Stimulated activated CD8-positive, alpha-beta memory T cell treated with anti-CD3 and anti-CD28 coated beads, Interleukin-15, amount 100 ng/mL, for 1 hour (primary cell): ENCODE data around the gene SVEP1.
"Not testable (repeated sequence)": the region's sequence is repeated elsewhere in the genome, so short reads cannot be mapped to it uniquely, and the experiment has no call there.

Source experiments
- DNase-seq: peaks from one replicate; pipeline ENCODE4 v3.0.0-alpha.2; 2020; ENCODE audit warnings: low read depth

SVEP1 gene

GRCh38 chr9:110444911-110445310, 134.6 kb downstream of the SVEP1 start:
- no peak for DNase-seq

- DNase-seq: no peak
Observed at GRCh38 chr9:110443866-110444220, 135.7 kb downstream of the SVEP1 start.

GRCh38 chr9:110443146-110443865, 136.2 kb downstream of the SVEP1 start:
- DNase-seq: no peak

- no peak for DNase-seq
Observed at GRCh38 chr9:110440796-110441195, 138.7 kb downstream of the SVEP1 start.

GRCh38 chr9:110440172-110440571, 139.4 kb downstream of the SVEP1 start:
- no peak for DNase-seq

GRCh38 chr9:110432253-110432652, 147.3 kb downstream of the SVEP1 start:
- no peak for DNase-seq

GRCh38 chr9:110429453-110429852, 150.1 kb downstream of the SVEP1 start:
- DNase-seq: no peak

GRCh38 chr9:110427497-110428104, 151.9 kb downstream of the SVEP1 start:
- no peak for DNase-seq

- DNase-seq: no peak
Observed at GRCh38 chr9:110426052-110426709, 153.4 kb downstream of the SVEP1 start.

- DNase-seq: no peak
Observed at GRCh38 chr9:110414471-110414870, 165.1 kb downstream of the SVEP1 start.

GRCh38 chr9:110410961-110411360, 168.6 kb downstream of the SVEP1 start:
- no peak for DNase-seq

- no peak for DNase-seq
Observed at GRCh38 chr9:110408598-110408997, 170.9 kb downstream of the SVEP1 start.

- DNase-seq: no peak
Observed at GRCh38 chr9:110405858-110406443, 173.6 kb downstream of the SVEP1 start.

- no peak for DNase-seq
Observed at GRCh38 chr9:110404473-110404872, 175.1 kb downstream of the SVEP1 start.

GRCh38 chr9:110399983-110400382, 179.6 kb downstream of the SVEP1 start:
- DNase-seq: no peak

- DNase-seq: not testable (repeated sequence)
Observed at GRCh38 chr9:110398992-110399391, 180.5 kb downstream of the SVEP1 start.

- no peak for DNase-seq
Observed at GRCh38 chr9:110391826-110392485, 187.6 kb downstream of the SVEP1 start.

GRCh38 chr9:110389148-110389750, 190.3 kb downstream of the SVEP1 start:
- no peak for DNase-seq

- DNase-seq: no peak
Observed at GRCh38 chr9:110383491-110383890, 196.1 kb downstream of the SVEP1 start.

- DNase-seq: no peak
Observed at GRCh38 chr9:110382731-110383130, 196.8 kb downstream of the SVEP1 start.

- DNase-seq: no peak
Observed at GRCh38 chr9:110371411-110372007, 208.0 kb downstream of the SVEP1 start.

- DNase-seq: no peak
Observed at GRCh38 chr9:110370315-110370714, 209.2 kb downstream of the SVEP1 start.
